K562 (cell line): ENCODE measurements around the gene OR2A12. TPM values are rescaled to one million over a fixed set of nuclear protein-coding genes. Genes with fewer than 3 reads are reported as not detected.

ENCODE experiments used
- ATAC-seq: fragments of 200-7000 bp; cut with Tn5 transposase; 3 replicates; pipeline ENCODE4 v1.9.1; 2020; ENCODE audit warnings: moderate library complexity
- BruUV-seq: library from RNA; stranded (reverse); fragments of 400-500 nt; replicated peaks from 2 replicates; lab custom pipeline; 2021; lab: Mats Ljungman, UMichigan
- CTCF ChIA-PET: fragments of 300-600 bp; formaldehyde crosslinking; extraction: SDS; loops from one replicate; lab custom pipeline; 2021; ENCODE audit warnings: low intra/inter-chr PET ratio; lab: Yijun Ruan, JAX
- POLR2A ChIA-PET: fragments of 300-600, 350-650 bp; sonication (Branson Sonifier 250); formaldehyde crosslinking; extraction: SDS; loops from one replicate; lab custom pipeline; 2021; ENCODE audit warnings: antibody characterized with exemption, inconsistent platforms; lab: Yijun Ruan, JAX
- DNase-seq, 4 experiments: peaks; one replicate each; pipeline versions ENCODE4 v3.0.0 to v3.0.0-alpha.2; 2011 to 2018; ENCODE audit warnings: low spot score in 3 of 4, mixed read lengths in 3 of 4; ENCODE audit errors: extremely low read depth in 1 of 4
- FAIRE-seq: peaks from 2 replicates; lab custom pipeline; 2011; peaks lifted over from hg19 to GRCh38; lab: Jason Lieb, UNC
- H2AFZ ChIP-seq: 2 replicates; pipeline ENCODE4 v1.6.0; 2011; ENCODE audit warnings: low read depth, low read length, control low read depth, inconsistent platforms
- H3K27ac ChIP-seq: fragments of 200-600 bp; 3 replicates; pipeline ENCODE4 v1.8.0; 2011; ENCODE audit warnings: low read depth, mild to moderate bottlenecking, control low read depth, inconsistent platforms, low read length, moderate library complexity, mixed read lengths; ENCODE audit errors: extremely low read depth
- H3K27me3 ChIP-seq, 2 experiments: fragments of 300-600 bp in 1 of 2; 2 replicates in 1 of 2; 3 replicates in 1 of 2; pipeline versions ENCODE4 v1.6.0 to v1.8.0; 2011; ENCODE audit warnings: inconsistent platforms in 2 of 2, low read length in 2 of 2, mild to moderate bottlenecking in 1 of 2, mixed read lengths in 1 of 2, moderate library complexity in 1 of 2; ENCODE audit not compliant: control insufficient read depth in 2 of 2, insufficient read depth in 2 of 2
- H3K36me3 ChIP-seq: fragments of 300-600 bp; 3 replicates; pipeline ENCODE4 v1.8.0; 2011; ENCODE audit warnings: mild to moderate bottlenecking, low read length, inconsistent platforms; ENCODE audit not compliant: control insufficient read depth, insufficient read depth
- H3K4me1 ChIP-seq, 2 experiments: fragments of 200-600 bp in 1 of 2; replicated peaks in 1 of 2; 2 replicates in 1 of 2; 3 replicates in 1 of 2; pipeline versions ENCODE4 v1.5.1 to v1.8.0; 2011; ENCODE audit warnings: inconsistent platforms in 2 of 2, low read length in 2 of 2, mild to moderate bottlenecking in 1 of 2, mixed read lengths in 1 of 2, moderate library complexity in 1 of 2; ENCODE audit not compliant: control insufficient read depth in 2 of 2, insufficient read depth in 2 of 2
- H3K4me2 ChIP-seq: 2 replicates; pipeline ENCODE4 v1.6.1; 2011; ENCODE audit warnings: low read length, control low read depth, inconsistent platforms, mixed read lengths; ENCODE audit not compliant: insufficient read depth
- H3K4me3 ChIP-seq: fragments of 200-600 bp; sonication (generic), shearing (Covaris generic); 2 replicates; pipeline ENCODE4 v1.5.1; 2016; ENCODE audit warnings: control low read depth, inconsistent platforms
- H3K79me2 ChIP-seq: fragments of 200-600 bp; 3 replicates; pipeline ENCODE4 v1.8.0; 2011; ENCODE audit warnings: low read length, inconsistent platforms; ENCODE audit not compliant: control insufficient read depth, insufficient read depth
- H3K9ac ChIP-seq, 2 experiments: 2 replicates each; pipeline versions ENCODE4 v1.6.0 to v1.6.1; 2011; ENCODE audit warnings: low read depth in 2 of 2, low read length in 2 of 2, control low read depth in 1 of 2, inconsistent platforms in 1 of 2, mild to moderate bottlenecking in 1 of 2, mixed read lengths in 1 of 2; ENCODE audit not compliant: insufficient read depth in 1 of 2
- H3K9me1 ChIP-seq: one replicate; pipeline ENCODE4 v1.6.0; 2011; ENCODE audit warnings: inconsistent platforms, mild to moderate bottlenecking, low read length, moderate library complexity; ENCODE audit not compliant: control insufficient read depth, insufficient read depth
- H3K9me3 ChIP-seq: replicated peaks from 2 replicates; pipeline ENCODE4 v1.5.1; 2011; ENCODE audit warnings: low read depth, low read length, inconsistent platforms; ENCODE audit not compliant: control insufficient read depth, insufficient read depth
- H4K20me1 ChIP-seq: replicated peaks from 2 replicates; pipeline ENCODE4 v1.6.1; 2011; ENCODE audit warnings: low read length, inconsistent platforms, mixed read lengths; ENCODE audit not compliant: control insufficient read depth, insufficient read depth
- BRF1 ChIP-seq: IDR thresholded peaks from 3 replicates; pipeline ENCODE4 v1.6.1; 2011; ENCODE audit warnings: borderline replicate concordance, mild to moderate bottlenecking; ENCODE audit not compliant: insufficient read length; ENCODE audit errors: extremely low read depth
- CHD2 ChIP-seq: IDR thresholded peaks from 2 replicates; pipeline ENCODE4 v1.6.1; 2011; ENCODE audit warnings: low read depth, low read length
- HDAC3 ChIP-seq: fragments of 450-650 bp; IDR thresholded peaks from 2 replicates; pipeline ENCODE4 v1.6.1; 2018; ENCODE audit warnings: borderline replicate concordance, mild to moderate bottlenecking, moderate library complexity; ENCODE audit not compliant: partially characterized antibody
- HDAC8 ChIP-seq: fragments of 450-650 bp; IDR thresholded peaks from 2 replicates; pipeline ENCODE4 v1.6.1; 2016; ENCODE audit warnings: mild to moderate bottlenecking, missing genetic modification characterization, moderate library complexity, missing compliant biosample characterization
- HES1 ChIP-seq: fragments of 450-650 bp; IDR thresholded peaks from 2 replicates; pipeline ENCODE4 v1.6.1; 2016; ENCODE audit warnings: low read depth, mild to moderate bottlenecking, moderate library complexity
- HSF4 ChIP-seq: fragments of 250-450 bp; sonication (Bioruptor Pico); IDR thresholded peaks from 2 replicates; pipeline ENCODE4 v2.1.2; 2022; ENCODE audit warnings: mild to moderate bottlenecking, moderate library complexity, borderline replicate concordance
- PYGO2 ChIP-seq: fragments of 450-650 bp; IDR thresholded peaks from 2 replicates; pipeline ENCODE4 v1.6.1; 2016; ENCODE audit warnings: mild to moderate bottlenecking, missing genetic modification characterization, moderate library complexity, missing compliant biosample characterization
- VEZF1 ChIP-seq: fragments of 200-800 bp; sonication (Bioruptor generic); IDR thresholded peaks from 2 replicates; pipeline ENCODE4 v1.6.1; 2017; ENCODE audit warnings: missing genetic modification characterization, missing compliant biosample characterization
- ZNF384 ChIP-seq: IDR thresholded peaks from 2 replicates; pipeline ENCODE4 v1.6.1; 2012; ENCODE audit warnings: low read depth, low read length, improper control_type of control experiment
- WGBS: fragments of 100-300 bp; shearing (Covaris generic); methylation state at CpG from one replicate; pipeline ENCODE4 v1.1.6; 2016; ENCODE audit warnings: low coverage, mixed read lengths; ENCODE audit not compliant: insufficient coverage; ENCODE audit errors: missing lambda C conversion rate; 5-methylcytosine and 5-hydroxymethylcytosine counted together
- in situ Hi-C: fragments of 300-500 bp; cut with MboI; formaldehyde crosslinking; loops from 4 replicates; pipeline ENCODE4 v1.15.0; 2018; ENCODE audit warnings: inconsistent platforms, mixed read lengths
- intact Hi-C: fragments of 100-400 bp; cut with micrococcal nuclease; formaldehyde crosslinking; loops from 2 replicates; pipeline ENCODE4 v1.14.2; 2022
- polyA plus RNA-seq, 8 experiments: library from polyadenylated mRNA; depleted of rRNA in 4 of 8; stranded (reverse) in 5 of 8; unstranded in 3 of 8; fragments of >200 nt; fragmentation: Nextera tagmentation in 2 of 8; fragmentation: Illumina TruSeq in 1 of 8; extraction: Ambion mirVana in 2 of 8; extraction: Trizol in 1 of 8; gene quantifications; 2 replicates each; pipeline versions ENCODE4 v1.2.1 to v1.2.3, GENCODE V29; 2011 to 2014; ENCODE audit warnings: inconsistent platforms in 1 of 8, missing spikeins in 1 of 8
- total RNA-seq, 7 experiments: library from RNA; depleted of rRNA in 6 of 7; stranded (reverse); fragments of >200 nt in 6 of 7; fragmentation: Illumina TruSeq in 2 of 7; extraction: Trizol in 2 of 7; gene quantifications; 2 replicates each; pipeline versions ENCODE4 v1.2.1 to v1.2.3, GENCODE V29; 2011 to 2021; ENCODE audit warnings: low replicate concordance in 1 of 7
- TF ChIP-seq, protein P1 (sequence below): sonication (generic); formaldehyde crosslinking; IDR thresholded peaks from 2 replicates; pipeline ENCODE4 v1.8.0; 2022; ENCODE audit warnings: mild to moderate bottlenecking, low read depth, missing genetic modification reagents
- TF ChIP-seq, protein P2 (sequence below): fragments of 450-650 bp; formaldehyde crosslinking; conservative IDR thresholded peaks from 2 replicates; pipeline ENCODE4 v1.4.0; 2022; ENCODE audit warnings: mild to moderate bottlenecking, missing genetic modification characterization

The OR2A12 gene
- total and polyA plus RNA-seq, 9 of the 15 experiments (the other 6 are each of a cell fraction or from before 2014, with no cell fraction given) = not detected

GRCh38 chr7:144100607-144101006 lies 14.5 kb downstream of the OR2A12 start:
- Histone ChIP-seq H3K4me2 (no peak overlapping the region), H3K9ac (no peak overlapping the region), H3K9me1 (no peaks in the 10 kb centered on the region), H3K4me3 (no peak overlapping the region), H3K4me1 (no peaks in the 10 kb centered on the region), H2AFZ (no peak overlapping the region), H3K27ac (no peak overlapping the region), H3K36me3 (no peaks in the 10 kb centered on the region), H4K20me1 (no peaks in the 10 kb centered on the region), H3K79me2 (no peaks in the 10 kb centered on the region), H3K9me3 (no peaks in the 10 kb centered on the region), H3K27me3 (no peaks in the 10 kb centered on the region)
- no peak for DNase-seq
- POLR2A ChIA-PET = no interaction called here
- no peak for TF ChIP-seq VEZF1 (CRISPR knock-in tag)
- TF ChIP-seq BRF1 = no peak
- no peak for TF ChIP-seq HDAC3
- no peak for TF ChIP-seq HDAC8
- TF ChIP-seq ZNF384 = no peak
- TF ChIP-seq, protein P1, sequence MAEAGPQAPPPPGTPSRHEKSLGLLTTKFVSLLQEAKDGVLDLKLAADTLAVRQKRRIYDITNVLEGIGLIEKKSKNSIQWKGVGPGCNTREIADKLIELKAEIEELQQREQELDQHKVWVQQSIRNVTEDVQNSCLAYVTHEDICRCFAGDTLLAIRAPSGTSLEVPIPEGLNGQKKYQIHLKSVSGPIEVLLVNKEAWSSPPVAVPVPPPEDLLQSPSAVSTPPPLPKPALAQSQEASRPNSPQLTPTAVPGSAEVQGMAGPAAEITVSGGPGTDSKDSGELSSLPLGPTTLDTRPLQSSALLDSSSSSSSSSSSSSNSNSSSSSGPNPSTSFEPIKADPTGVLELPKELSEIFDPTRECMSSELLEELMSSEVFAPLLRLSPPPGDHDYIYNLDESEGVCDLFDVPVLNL (CRISPR knock-in tag) = no peak
- TF ChIP-seq HES1 = no peak
- TF ChIP-seq PYGO2 (tag) = no peak
- TF ChIP-seq, protein P2, sequence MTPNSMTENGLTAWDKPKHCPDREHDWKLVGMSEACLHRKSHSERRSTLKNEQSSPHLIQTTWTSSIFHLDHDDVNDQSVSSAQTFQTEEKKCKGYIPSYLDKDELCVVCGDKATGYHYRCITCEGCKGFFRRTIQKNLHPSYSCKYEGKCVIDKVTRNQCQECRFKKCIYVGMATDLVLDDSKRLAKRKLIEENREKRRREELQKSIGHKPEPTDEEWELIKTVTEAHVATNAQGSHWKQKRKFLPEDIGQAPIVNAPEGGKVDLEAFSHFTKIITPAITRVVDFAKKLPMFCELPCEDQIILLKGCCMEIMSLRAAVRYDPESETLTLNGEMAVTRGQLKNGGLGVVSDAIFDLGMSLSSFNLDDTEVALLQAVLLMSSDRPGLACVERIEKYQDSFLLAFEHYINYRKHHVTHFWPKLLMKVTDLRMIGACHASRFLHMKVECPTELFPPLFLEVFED (CRISPR knock-in tag) = no peak
- TF ChIP-seq HSF4 (CRISPR knock-in tag) = no peak
- TF ChIP-seq CHD2 = no peak
- WGBS = 2% methylated on average over 3 of the region's 3 CpGs
- CTCF ChIA-PET = no interaction called here
- FAIRE-seq = no peak
- ATAC-seq = no peak
- BruUV-seq = no TSS peak
- in situ Hi-C loops (no loop called here), intact Hi-C loops (no loop called here)
